HFFc6 (cell line): ENCODE data around the gene HBM. TPM values are rescaled to one million over a fixed set of nuclear protein-coding genes. Genes with fewer than 3 reads are reported as not detected.
A peak's percentile ranks its signal among the peaks of the same experiment; 100 is the strongest.

Source experiments
- DNase-seq: peaks from one replicate; pipeline ENCODE4 v3.0.0-alpha.2; 2018
- H3K27ac Mint-ChIP-seq: 2 replicates; pipeline ENCODE4 v1.8.0; 2020; ENCODE audit warnings: mild to moderate bottlenecking, mixed read lengths
- H3K27me3 Mint-ChIP-seq: 2 replicates; pipeline ENCODE4 v1.8.0; 2021; ENCODE audit warnings: mild to moderate bottlenecking, moderate library complexity, mixed read lengths; ENCODE audit not compliant: insufficient read depth
- H3K36me3 Mint-ChIP-seq: 2 replicates; pipeline ENCODE4 v1.8.0; 2021; ENCODE audit warnings: low read depth, mixed read lengths
- H3K4me1 Mint-ChIP-seq: 2 replicates; pipeline ENCODE4 v1.8.0; 2020; ENCODE audit warnings: low read depth, mixed read lengths
- H3K4me3 Mint-ChIP-seq: 2 replicates; pipeline ENCODE4 v1.8.0; 2020; ENCODE audit warnings: mild to moderate bottlenecking, moderate library complexity, mixed read lengths
- H3K9me3 Mint-ChIP-seq: 2 replicates; pipeline ENCODE4 v1.8.0; 2020; ENCODE audit warnings: mild to moderate bottlenecking, mixed read lengths
- CTCF ChIP-seq: fragments of 200-600 bp; sonication (generic); IDR thresholded peaks from 2 replicates; pipeline ENCODE4 v1.5.0; 2021; ENCODE audit warnings: antibody characterized with exemption, mild to moderate bottlenecking
- total RNA-seq, 6 experiments: library from RNA; stranded (reverse); fragmentation: NEBNext Ultra II Directional; extraction: Animal tissue kit (Norgen Biotek cat#: 25700); gene quantifications; 2 replicates in 1 of 6; 3 replicates in 5 of 6; pipeline ENCODE4 v1.2.3, GENCODE V29; 2021

The HBM gene
- total RNA-seq, 6 experiments from 2014 or later, result not detected

GRCh38 chr16:130533-131173, 35.1 kb upstream of the HBM start:
- Mint-ChIP-seq H3K27me3 (no peaks in the 10 kb centered on the region; the same call in 1 of the 2 replicates), H3K4me1 (peaks cover 14% of the 10 kb centered on the region), H3K27ac (no peak overlapping the region), H3K4me3 (no peak overlapping the region), H3K36me3 (peaks cover 11% of the 10 kb centered on the region), H3K9me3 (no peaks in the 10 kb centered on the region)
- no peak for DNase-seq
- no peak for TF ChIP-seq CTCF

- DNase-seq, result no peak
- H3K4me3 Mint-ChIP-seq, result no peak overlapping the region
- H3K36me3 Mint-ChIP-seq, result peaks cover 17% of the 10 kb centered on the region
- peaks cover 21% of the 10 kb centered on the region for H3K4me1 Mint-ChIP-seq
- H3K9me3 Mint-ChIP-seq, result no peaks in the 10 kb centered on the region
- no peak overlapping the region for H3K27ac Mint-ChIP-seq
- TF ChIP-seq CTCF, result no peak
- no peaks in the 10 kb centered on the region; the same call in 1 of the 2 replicates for H3K27me3 Mint-ChIP-seq
Observed at GRCh38 chr16:132120-132519, 33.7 kb upstream of the HBM start.

GRCh38 chr16:133716-134115, 32.1 kb upstream of the HBM start:
- H3K27me3 Mint-ChIP-seq, result no peaks in the 10 kb centered on the region; the same call in 1 of the 2 replicates
- no peak overlapping the region for H3K27ac Mint-ChIP-seq
- H3K36me3 Mint-ChIP-seq, result peaks cover 19% of the 10 kb centered on the region
- peaks cover 21% of the 10 kb centered on the region for H3K4me1 Mint-ChIP-seq
- DNase-seq, result no peak
- TF ChIP-seq CTCF, result no peak
- no peaks in the 10 kb centered on the region for H3K9me3 Mint-ChIP-seq
- H3K4me3 Mint-ChIP-seq, result no peak overlapping the region

GRCh38 chr16:138049-138417, 27.7 kb upstream of the HBM start:
- no peaks in the 10 kb centered on the region for H3K9me3 Mint-ChIP-seq
- H3K4me3 Mint-ChIP-seq, result peak overlapping the region; percentile 91
- peak overlapping the region; percentile 72 for H3K27ac Mint-ChIP-seq
- H3K27me3 Mint-ChIP-seq, result no peaks in the 10 kb centered on the region; the same call in 1 of the 2 replicates
- peaks cover 17% of the 10 kb centered on the region for H3K36me3 Mint-ChIP-seq
- DNase-seq, result no peak
- peaks cover 17% of the 10 kb centered on the region; the same call in 1 of the 2 replicates for H3K4me1 Mint-ChIP-seq
- no peak for TF ChIP-seq CTCF

- Mint-ChIP-seq H3K4me3 (no peak overlapping the region; the same call in 1 of the 2 replicates), H3K27ac (no peak overlapping the region), H3K36me3 (peaks cover 10% of the 10 kb centered on the region), H3K4me1 (peaks cover 15% of the 10 kb centered on the region; the same call in 1 of the 2 replicates), H3K9me3 (no peaks in the 10 kb centered on the region), H3K27me3 (peaks cover 8% of the 10 kb centered on the region)
- no peak for DNase-seq
- TF ChIP-seq CTCF, result no peak
Observed at GRCh38 chr16:140175-140857, 25.5 kb upstream of the HBM start.
